ENCODE results near the gene GRB10.

The GRB10 gene

GRCh38 chr7:50826371-50827172, 43.9 kb upstream of the GRB10 start:
- Histone ChIP-seq H2AFZ (no peak overlapping the region), H3K27me3 (ENCODE audit: control insufficient read depth, insufficient read depth, low read length) (no peaks in the 10 kb centered on the region), H3K4me1 (no peaks in the 10 kb centered on the region), H3K79me2 (no peaks in the 10 kb centered on the region), H3K9ac (no peak overlapping the region), H3K36me3 (ENCODE audit: control insufficient read depth, insufficient read depth, low read length) (no peaks in the 10 kb centered on the region), H3K27ac (no peak overlapping the region), H3K4me2 (ENCODE audit: low read length) (no peak overlapping the region), H3K9me3 (ENCODE audit: control insufficient read depth, low read length) (no peaks in the 10 kb centered on the region), H3K4me3 (ENCODE audit: low read depth, low read length) (no peak overlapping the region)
- no peak for TF ChIP-seq CTCF (IDR thresholded peaks at IDR 0.05)

DNA sequence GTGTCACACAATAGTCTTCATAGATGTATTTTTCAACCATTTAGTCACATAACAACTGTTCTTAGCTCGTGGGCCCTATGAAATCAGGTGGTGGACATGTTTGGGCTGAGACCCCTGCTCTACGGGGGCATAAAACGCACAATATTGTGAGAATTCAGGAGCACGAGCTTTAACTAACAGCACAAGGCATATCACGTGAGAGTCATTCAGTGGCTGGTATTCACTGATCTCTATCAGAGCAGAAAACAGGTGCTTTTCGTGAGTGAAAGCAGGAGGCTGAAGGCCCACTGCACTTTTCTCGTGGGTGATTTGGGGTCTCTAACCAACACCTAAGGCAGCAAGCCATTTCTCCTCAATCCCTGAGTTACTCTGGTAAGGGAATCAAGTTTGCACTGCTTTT, 42.8 kb upstream of the GRB10 start:
- no peak overlapping the region for H3K4me3 ChIP-seq (ENCODE audit: low read depth, low read length)
- no peak for TF ChIP-seq CTCF (IDR thresholded peaks at IDR 0.05)
- no peaks in the 10 kb centered on the region for H3K27me3 ChIP-seq (ENCODE audit: control insufficient read depth, insufficient read depth, low read length)
- no peaks in the 10 kb centered on the region for H3K79me2 ChIP-seq
- H3K36me3 ChIP-seq (ENCODE audit: control insufficient read depth, insufficient read depth, low read length), result no peaks in the 10 kb centered on the region
- H2AFZ ChIP-seq, result no peak overlapping the region
- no peak overlapping the region for H3K9ac ChIP-seq
- H3K4me2 ChIP-seq (ENCODE audit: low read length), result no peak overlapping the region
- no peaks in the 10 kb centered on the region for H3K4me1 ChIP-seq
- H3K9me3 ChIP-seq (ENCODE audit: control insufficient read depth, low read length), result no peaks in the 10 kb centered on the region
- H3K27ac ChIP-seq, result no peak overlapping the region

DNA sequence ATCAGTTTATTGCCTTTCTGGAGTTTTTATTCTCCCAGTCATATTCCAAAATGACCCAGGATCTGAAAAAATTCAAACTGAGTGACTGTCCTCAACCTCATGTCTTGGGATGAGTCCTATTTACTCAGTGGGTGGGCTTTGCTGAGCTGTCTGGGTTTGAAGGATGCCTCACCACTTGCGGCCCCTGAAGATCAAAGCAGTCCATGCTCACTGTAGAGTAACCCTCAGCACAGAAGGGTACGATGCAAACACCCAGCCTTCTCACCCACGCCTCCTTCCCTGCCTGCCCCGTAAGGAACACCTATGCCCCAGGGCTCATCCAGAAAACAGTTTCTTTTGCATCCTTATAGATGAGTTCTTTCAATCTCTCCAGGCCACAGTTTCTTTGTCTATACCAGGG, 42.2 kb upstream of the GRB10 start:
- H3K79me2 ChIP-seq, result no peaks in the 10 kb centered on the region
- no peaks in the 10 kb centered on the region for H3K36me3 ChIP-seq (ENCODE audit: control insufficient read depth, insufficient read depth, low read length)
- no peak overlapping the region for H3K4me2 ChIP-seq (ENCODE audit: low read length)
- H3K9me3 ChIP-seq (ENCODE audit: control insufficient read depth, low read length), result no peaks in the 10 kb centered on the region
- H3K9ac ChIP-seq, result no peak overlapping the region
- H2AFZ ChIP-seq, result no peak overlapping the region
- TF ChIP-seq CTCF (IDR thresholded peaks at IDR 0.05), result no peak
- no peaks in the 10 kb centered on the region for H3K27me3 ChIP-seq (ENCODE audit: control insufficient read depth, insufficient read depth, low read length)
- no peak overlapping the region for H3K27ac ChIP-seq
- no peak overlapping the region for H3K4me3 ChIP-seq (ENCODE audit: low read depth, low read length)
- no peaks in the 10 kb centered on the region for H3K4me1 ChIP-seq

- H3K4me1 ChIP-seq, result no peaks in the 10 kb centered on the region
- H3K4me2 ChIP-seq (ENCODE audit: low read length), result no peak overlapping the region
- H3K9me3 ChIP-seq (ENCODE audit: control insufficient read depth, low read length), result no peaks in the 10 kb centered on the region
- no peak overlapping the region for H2AFZ ChIP-seq
- no peaks in the 10 kb centered on the region for H3K79me2 ChIP-seq
- no peaks in the 10 kb centered on the region for H3K27me3 ChIP-seq (ENCODE audit: control insufficient read depth, insufficient read depth, low read length)
- no peak overlapping the region for H3K9ac ChIP-seq
- H3K36me3 ChIP-seq (ENCODE audit: control insufficient read depth, insufficient read depth, low read length), result no peaks in the 10 kb centered on the region
- H3K4me3 ChIP-seq (ENCODE audit: low read depth, low read length), result no peak overlapping the region
- H3K27ac ChIP-seq, result no peak overlapping the region
- no peak for TF ChIP-seq CTCF (IDR thresholded peaks at IDR 0.05)
Measured at GRCh38 chr7:50822706-50823105, 40.0 kb upstream of the GRB10 start.

DNA sequence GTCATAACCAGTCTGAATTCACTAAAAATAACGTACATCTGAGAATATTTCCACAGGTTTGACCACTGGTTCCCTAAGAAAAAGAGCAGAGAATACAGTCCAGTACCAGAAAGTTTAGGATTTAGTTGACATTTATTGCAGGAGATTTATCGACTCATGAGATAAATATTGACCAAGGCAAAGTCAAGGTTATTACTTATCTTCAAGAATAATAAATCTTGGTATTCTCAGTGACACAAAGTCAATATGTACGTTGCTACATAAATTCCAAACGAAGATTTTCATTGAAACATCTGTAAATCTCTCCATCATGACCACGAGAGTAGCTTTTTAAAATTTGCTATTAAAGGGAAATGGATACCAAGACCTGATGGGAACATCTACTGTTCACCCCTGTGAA, 39.4 kb upstream of the GRB10 start:
- Histone ChIP-seq H3K36me3 (ENCODE audit: control insufficient read depth, insufficient read depth, low read length) (no peaks in the 10 kb centered on the region), H2AFZ (no peak overlapping the region), H3K27ac (no peak overlapping the region), H3K4me1 (no peaks in the 10 kb centered on the region), H3K27me3 (ENCODE audit: control insufficient read depth, insufficient read depth, low read length) (no peaks in the 10 kb centered on the region), H3K9ac (no peak overlapping the region), H3K4me3 (ENCODE audit: low read depth, low read length) (no peak overlapping the region), H3K79me2 (no peaks in the 10 kb centered on the region), H3K9me3 (ENCODE audit: control insufficient read depth, low read length) (no peaks in the 10 kb centered on the region), H3K4me2 (ENCODE audit: low read length) (no peak overlapping the region)
- TF ChIP-seq CTCF (IDR thresholded peaks at IDR 0.05), result no peak
